ENCODE data around the gene ZNF710.

- TF ChIP-seq POLR2A (IDR thresholded peaks at IDR 0.05; ENCODE audit: low read length) (no peak), GATA1 (IDR thresholded peaks at IDR 0.05; ENCODE audit: low read depth, low read length) (no peak)
Measured at GRCh38 chr15:90086868-90087268, 85.7 kb downstream of the ZNF710 start.

Measured in erythroblast (primary cell).